ENCODE measurements around the gene ARSG.
A peak's percentile ranks its signal among the peaks of the same experiment; 100 is the strongest.
"Not testable (repeated sequence)": the region's sequence is repeated elsewhere in the genome, so short reads cannot be mapped to it uniquely, and the experiment has no call there.

Gene ARSG

GRCh38 chr17:68341482-68341881 is 50.2 kb downstream of the ARSG start:
- no peak for DNase-seq

DNA sequence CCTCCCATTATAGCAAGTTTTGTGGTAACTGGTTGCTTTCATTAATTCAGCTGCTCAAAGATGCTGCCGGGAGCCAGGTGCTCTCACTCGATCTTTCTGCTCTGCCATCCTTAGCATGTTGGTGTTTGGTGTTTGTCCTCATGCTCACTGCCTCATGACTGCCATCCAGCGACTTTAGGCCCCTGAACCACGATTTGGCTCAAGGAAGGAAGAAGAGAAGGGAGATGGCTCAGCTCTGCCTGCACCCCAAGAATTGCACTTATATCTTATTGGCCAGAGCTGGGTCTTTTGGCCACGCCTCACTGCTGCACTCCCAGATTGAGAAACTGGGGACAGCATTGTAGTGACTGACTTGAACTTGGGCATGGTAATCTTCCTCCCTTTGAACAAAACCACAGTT is 52.7 kb downstream of the ARSG start:
- DNase-seq, result no peak

- no peak for DNase-seq
Measured at GRCh38 chr17:68344701-68345136, 53.4 kb downstream of the ARSG start.

GRCh38 chr17:68346448-68346847 is 55.2 kb downstream of the ARSG start:
- no peak for DNase-seq

DNA sequence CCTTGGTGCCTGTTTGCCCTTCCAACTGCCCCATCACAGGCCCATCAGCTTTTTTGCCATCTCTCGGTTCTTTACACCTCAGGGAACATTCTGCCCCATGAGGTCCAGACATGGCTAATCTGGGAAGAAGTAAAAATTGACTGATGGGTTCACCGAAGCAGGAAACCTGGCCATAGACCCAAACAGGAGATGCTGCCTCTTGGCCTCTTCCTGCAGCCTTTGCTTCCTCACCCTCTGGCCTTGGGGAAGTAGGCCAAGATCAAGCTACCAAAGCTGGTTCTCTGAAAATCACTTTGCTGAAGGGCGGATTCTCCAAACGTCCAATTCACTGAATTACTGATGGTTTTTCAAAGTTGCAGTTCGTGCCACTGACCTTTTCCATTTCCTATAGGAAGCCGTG is 56.1 kb downstream of the ARSG start:
- DNase-seq, result no peak

- DNase-seq, result no peak
Measured at GRCh38 chr17:68349157-68349556, 57.9 kb downstream of the ARSG start.

- no peak for DNase-seq
Measured at GRCh38 chr17:68351395-68351794, 60.1 kb downstream of the ARSG start.

GRCh38 chr17:68352041-68352440 is 60.7 kb downstream of the ARSG start:
- DNase-seq, result no peak

DNA sequence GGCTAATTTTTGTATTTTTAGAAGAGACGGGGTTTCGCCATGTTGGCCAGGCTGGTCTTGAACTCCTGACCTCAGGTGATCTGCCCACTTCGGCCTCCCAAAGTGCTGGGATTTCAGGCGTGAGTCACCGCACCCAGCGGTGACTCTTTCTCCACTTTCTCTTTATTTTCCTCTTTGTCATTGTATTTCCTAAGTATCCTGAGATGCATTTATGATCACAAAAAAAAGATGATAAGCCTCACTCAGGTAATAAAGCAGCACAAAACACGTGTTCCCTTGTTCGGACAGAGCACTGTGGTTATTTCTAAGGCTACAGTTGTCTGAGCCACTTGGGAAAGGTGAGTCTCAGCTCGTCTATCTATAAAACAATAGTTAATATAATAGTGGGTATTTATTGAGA is 61.4 kb downstream of the ARSG start:
- DNase-seq, result not testable (repeated sequence)

GRCh38 chr17:68353111-68353521 is 61.8 kb downstream of the ARSG start:
- DNase-seq, result no peak

DNA sequence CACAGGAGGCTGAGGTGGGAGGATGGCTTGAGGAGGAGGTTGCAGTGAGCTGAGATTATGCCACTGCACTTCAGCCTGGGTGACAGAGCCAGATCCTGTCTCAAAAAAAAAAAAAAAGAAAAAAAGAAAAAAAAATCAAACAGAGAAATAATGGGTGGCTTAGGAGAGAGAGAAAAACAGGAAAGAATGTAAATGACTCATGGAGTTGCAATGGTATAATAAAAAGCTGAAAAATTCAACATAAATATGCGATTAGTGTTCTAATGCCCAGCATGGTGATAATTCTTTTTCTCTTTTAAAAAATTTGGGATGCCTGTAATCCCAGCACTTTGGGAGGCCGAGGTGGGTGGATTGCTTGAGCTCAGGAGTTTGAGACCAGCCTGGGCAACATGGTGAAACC is 63.0 kb downstream of the ARSG start:
- not testable (repeated sequence) for DNase-seq

DNA sequence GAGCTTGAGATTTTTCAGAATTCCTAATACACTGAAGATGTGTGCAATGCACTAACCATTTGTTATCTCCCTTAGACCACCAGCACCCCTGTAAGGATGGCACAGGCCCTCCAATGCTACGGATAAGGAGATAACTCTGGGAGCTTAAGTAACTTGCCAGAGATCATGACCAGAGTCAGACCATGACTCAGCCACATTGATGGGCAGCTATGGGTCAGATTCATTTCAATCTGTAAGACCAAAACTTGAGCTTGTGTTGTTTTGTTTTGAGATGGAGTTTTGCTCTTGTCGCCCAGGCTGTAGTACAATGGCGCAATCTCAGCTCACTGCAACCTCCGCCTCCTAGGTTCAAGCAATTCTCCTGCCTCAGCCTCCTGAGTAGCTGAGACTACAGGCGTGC is 63.8 kb downstream of the ARSG start:
- DNase-seq, result not testable (repeated sequence)

- no peak for DNase-seq
Measured at GRCh38 chr17:68356520-68356919, 65.2 kb downstream of the ARSG start.

DNA sequence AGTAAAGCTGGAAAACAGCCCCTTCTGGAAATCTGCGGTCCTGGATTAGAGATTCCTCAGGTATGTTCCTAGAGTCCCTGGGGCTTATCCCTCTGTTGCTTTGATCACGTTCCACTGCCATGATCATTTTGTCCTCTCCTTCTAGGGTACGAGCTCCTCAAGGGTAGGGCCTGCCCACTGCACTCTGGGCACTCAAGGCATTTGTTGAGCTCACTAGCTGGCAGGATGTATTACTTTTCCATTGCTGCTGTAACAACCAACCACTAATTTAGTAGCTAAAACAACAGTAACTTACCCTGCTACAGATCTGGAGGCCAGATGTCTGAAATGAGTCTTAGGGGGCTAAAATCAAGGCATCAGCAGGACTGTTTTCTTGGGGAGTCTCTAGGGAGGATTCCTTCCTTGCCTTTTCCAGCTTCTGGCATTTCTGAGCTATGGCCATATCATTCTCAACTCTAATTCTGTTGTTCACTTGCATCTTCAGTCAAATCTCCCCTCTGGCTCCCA is 65.7 kb downstream of the ARSG start:
- no peak for DNase-seq

DNA sequence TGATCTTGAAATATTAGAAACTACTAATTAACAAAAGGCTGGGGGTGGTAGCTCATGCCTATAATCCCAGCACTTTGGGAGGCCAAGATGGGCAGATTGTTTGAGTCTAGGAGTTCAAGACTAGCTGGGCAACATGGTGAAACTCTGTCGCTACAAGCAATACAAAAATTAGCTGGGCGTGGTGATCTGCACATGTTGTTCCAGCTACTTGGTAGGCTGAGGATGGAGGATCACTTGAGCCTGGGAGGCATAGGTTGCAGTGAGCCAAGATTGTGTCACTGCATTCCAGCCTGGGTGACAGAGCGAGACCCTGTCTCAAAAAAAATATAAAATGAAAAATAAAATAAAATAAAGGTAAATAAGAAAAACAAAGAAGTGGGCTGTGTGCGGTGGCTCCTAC is 66.6 kb downstream of the ARSG start:
- DNase-seq, result no peak

- DNase-seq, result no peak
Measured at GRCh38 chr17:68359791-68360535, 68.7 kb downstream of the ARSG start.

GRCh38 chr17:68365469-68365868 is 74.2 kb downstream of the ARSG start:
- DNase-seq, result no peak

- DNase-seq, result no peak
Measured at GRCh38 chr17:68368387-68368786, 77.1 kb downstream of the ARSG start.

DNA sequence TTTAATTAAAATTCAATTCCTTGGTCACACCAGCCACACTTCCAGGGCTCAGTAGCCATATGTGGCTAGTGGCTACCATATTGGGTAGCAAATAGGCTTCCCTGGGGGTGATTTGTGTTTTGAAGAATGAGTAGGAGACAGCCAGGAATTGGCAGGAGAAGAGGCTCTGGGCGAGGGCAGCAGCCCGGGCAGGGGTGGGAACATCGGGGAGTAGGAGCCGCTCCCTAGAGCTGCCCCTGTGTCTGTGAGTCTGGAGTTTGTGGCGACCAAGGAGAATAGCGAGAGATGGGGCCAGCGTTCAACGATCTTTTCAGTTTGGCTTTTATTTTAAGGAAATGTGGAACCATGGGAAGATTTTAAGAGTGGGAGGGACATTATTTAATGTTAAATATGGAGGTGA is 84.3 kb downstream of the ARSG start:
- no peak for DNase-seq

DNA sequence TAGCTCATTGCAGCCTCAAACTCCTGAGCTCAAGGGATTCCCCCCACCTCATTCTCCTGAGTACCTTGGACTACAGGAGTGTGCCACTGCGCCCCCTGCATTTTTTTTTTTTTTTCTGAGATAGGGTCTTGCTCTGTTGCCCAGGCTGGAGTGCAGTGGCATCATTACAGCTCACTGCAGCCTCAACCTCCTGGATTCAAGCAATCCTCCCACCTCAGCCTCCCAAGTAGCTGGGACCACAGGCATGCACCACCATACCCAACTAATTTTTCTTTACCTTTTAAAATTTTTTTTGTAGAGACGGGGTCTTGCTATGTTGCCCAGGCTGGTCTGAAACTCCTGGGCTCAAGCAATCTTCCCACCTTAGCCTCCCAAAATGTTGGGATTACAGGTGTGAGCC is 84.9 kb downstream of the ARSG start:
- DNase-seq, result not testable (repeated sequence)

DNA sequence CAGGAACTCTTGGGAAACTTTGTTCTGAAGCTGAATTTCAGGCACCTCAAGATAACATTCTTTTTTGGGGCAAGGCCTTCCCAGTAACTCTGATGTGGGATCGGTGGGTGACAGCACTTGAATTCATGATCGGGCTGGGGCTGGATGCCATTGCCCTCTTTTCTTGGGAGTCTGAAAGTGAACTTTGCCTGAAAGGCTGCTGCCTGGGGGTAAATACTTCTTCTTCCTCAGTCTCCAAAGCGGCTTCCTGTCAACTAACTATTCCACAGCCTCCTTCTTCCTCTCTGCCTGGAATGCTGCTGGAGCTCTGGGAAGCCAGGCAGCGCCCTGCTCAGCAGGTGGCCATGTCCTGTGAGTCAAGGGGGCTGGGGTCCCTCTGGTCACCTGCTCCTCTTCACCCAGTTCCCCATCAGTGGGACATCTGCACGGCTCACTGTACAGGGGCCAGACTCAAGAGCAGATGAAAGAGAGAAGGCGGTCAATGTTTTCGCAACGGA is 86.5 kb downstream of the ARSG start:
- no peak for DNase-seq

GRCh38 chr17:68378268-68379176 is 87.2 kb downstream of the ARSG start:
- DNase-seq, result peak; percentile 24

- no peak for DNase-seq
Measured at GRCh38 chr17:68379177-68379510, 87.8 kb downstream of the ARSG start.

Data from NCI-H2029 treated with DMSO at 0.1 percent for 48 hours (cell line).